Peyer's patch (tissue), 4 donors: ENCODE results near the gene URI1. TPM values are rescaled to one million over a fixed set of nuclear protein-coding genes. Genes with fewer than 3 reads are reported as not detected.

Source experiments
- DNase-seq, 3 donors: peaks; one replicate each; pipeline ENCODE4 v3.0.0-alpha.2; 2017 to 2019
- H3K27ac ChIP-seq, 4 donors: fragments of 200-600 bp; sonication (generic); one replicate each; pipeline ENCODE4 v1.5.1; 2016 to 2019
- H3K27me3 ChIP-seq, 2 donors: fragments of 200-600 bp; sonication (generic); one replicate each; pipeline ENCODE4 v1.5.1; 2019
- H3K36me3 ChIP-seq, 3 donors: fragments of 200-600 bp; sonication (generic); one replicate each; pipeline ENCODE4 v1.5.1; 2016 to 2019
- H3K4me1 ChIP-seq, 4 donors: fragments of 200-600 bp; sonication (generic); one replicate each; pipeline ENCODE4 v1.5.1; 2016 to 2019
- H3K4me3 ChIP-seq, 4 donors: fragments of 200-600 bp; sonication (generic); 1 replicate in 3 of 4; 2 replicates in 1 of 4; pipeline ENCODE4 v1.5.1; 2016 to 2019; ENCODE audit warnings: mild to moderate bottlenecking in 1 of 4
- H3K9me3 ChIP-seq, 4 donors: fragments of 200-600 bp; sonication (generic); one replicate each; pipeline ENCODE4 v1.5.1; 2016 to 2019; ENCODE audit warnings: mild to moderate bottlenecking in 1 of 4
- CTCF ChIP-seq, 6 experiments: fragments of 450-650 bp in 4 of 6; fragments of 200-600 bp in 2 of 6; sonication (generic) in 1 of 6; IDR thresholded peaks; one replicate each; pipeline ENCODE4 v1.5.1; 2017 to 2019; ENCODE audit warnings: antibody characterized with exemption in 6 of 6, mild to moderate bottlenecking in 3 of 6, moderate library complexity in 1 of 6
- POLR2A ChIP-seq, 2 donors: fragments of 450-650 bp; IDR thresholded peaks; one replicate each; pipeline ENCODE4 v1.5.1; 2017; ENCODE audit warnings: antibody characterized with exemption in 2 of 2, mild to moderate bottlenecking in 2 of 2, moderate library complexity in 2 of 2
- total RNA-seq, 4 donors: library from RNA; depleted of rRNA; stranded (reverse); fragments of >200 nt; gene quantifications; one replicate each; pipeline ENCODE4 v1.1.0, GENCODE V29; 2016

The URI1 gene
- total RNA-seq, 4 donors from 2014 or later = 28.4 to 98.2 (median 37.8) TPM

DNA sequence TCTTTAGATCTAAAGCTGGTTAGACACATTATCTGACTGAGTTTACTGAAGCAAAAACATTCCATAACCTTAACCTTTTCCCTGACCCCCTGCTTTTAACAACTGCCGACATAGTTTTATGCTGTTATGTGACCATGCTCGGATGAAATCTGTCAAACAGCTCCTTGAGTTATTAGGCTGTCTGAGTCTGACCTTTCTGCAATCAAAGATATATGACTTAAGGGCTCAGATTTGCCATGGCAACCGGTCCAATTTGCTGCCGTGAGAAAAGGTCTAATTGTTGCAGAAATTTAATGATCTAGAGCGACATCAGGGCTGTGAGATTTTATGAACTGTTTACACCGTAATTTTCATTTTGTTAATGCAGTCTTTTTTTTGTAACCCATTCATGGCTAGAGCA, 61.8 kb downstream of the URI1 start:
- H3K36me3 ChIP-seq = peaks cover 0 to 6% (median 0%) of the 10 kb centered on the region in 3 donors
- H3K27me3 ChIP-seq = no peaks in the 10 kb centered on the region
- TF ChIP-seq POLR2A (IDR thresholded peaks at IDR 0.05) (no peak), CTCF (IDR thresholded peaks at IDR 0.05) (no peak)
- no peak overlapping the region for H3K4me3 ChIP-seq
- H3K27ac ChIP-seq = no peak overlapping the region
- H3K4me1 ChIP-seq = no peaks in the 10 kb centered on the region
- no peak for DNase-seq
- H3K9me3 ChIP-seq = no peaks in the 10 kb centered on the region

DNA sequence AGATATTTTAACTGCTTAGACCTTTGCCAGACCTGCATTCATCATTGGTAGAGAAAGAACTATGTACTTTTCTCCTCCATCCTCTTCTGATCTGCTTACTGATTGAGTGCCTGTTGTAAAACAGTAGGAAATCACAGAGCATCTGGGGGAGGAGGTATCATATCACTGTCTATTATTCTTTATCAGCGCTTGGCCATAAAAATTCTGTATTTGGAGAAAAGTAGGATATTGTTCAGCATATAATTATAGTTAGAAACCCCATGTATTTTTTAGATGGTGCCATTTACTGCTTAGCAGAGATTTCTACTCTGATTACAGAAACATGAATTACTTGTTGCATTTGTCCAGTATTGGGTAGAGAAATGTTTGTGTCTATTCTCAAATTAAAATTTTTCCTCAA, 62.4 kb downstream of the URI1 start:
- Histone ChIP-seq H3K4me1 (no peaks in the 10 kb centered on the region), H3K36me3 (peaks cover 0 to 12% (median 0%) of the 10 kb centered on the region in 3 donors), H3K27me3 (no peaks in the 10 kb centered on the region), H3K9me3 (no peaks in the 10 kb centered on the region), H3K27ac (no peak overlapping the region), H3K4me3 (no peak overlapping the region)
- TF ChIP-seq POLR2A (IDR thresholded peaks at IDR 0.05) (no peak), CTCF (IDR thresholded peaks at IDR 0.05) (no peak)
- no peak for DNase-seq

- no peak overlapping the region for H3K27ac ChIP-seq
- H3K27me3 ChIP-seq = no peaks in the 10 kb centered on the region
- H3K4me3 ChIP-seq = no peak overlapping the region
- H3K4me1 ChIP-seq = no peaks in the 10 kb centered on the region
- H3K36me3 ChIP-seq = peaks cover 0 to 21% (median 0%) of the 10 kb centered on the region in 3 donors
- TF ChIP-seq POLR2A (IDR thresholded peaks at IDR 0.05) (no peak), CTCF (IDR thresholded peaks at IDR 0.05) (no peak)
- DNase-seq = no peak
- H3K9me3 ChIP-seq = no peaks in the 10 kb centered on the region
Measured at GRCh38 chr19:30006207-30006606, 64.2 kb downstream of the URI1 start.

DNA sequence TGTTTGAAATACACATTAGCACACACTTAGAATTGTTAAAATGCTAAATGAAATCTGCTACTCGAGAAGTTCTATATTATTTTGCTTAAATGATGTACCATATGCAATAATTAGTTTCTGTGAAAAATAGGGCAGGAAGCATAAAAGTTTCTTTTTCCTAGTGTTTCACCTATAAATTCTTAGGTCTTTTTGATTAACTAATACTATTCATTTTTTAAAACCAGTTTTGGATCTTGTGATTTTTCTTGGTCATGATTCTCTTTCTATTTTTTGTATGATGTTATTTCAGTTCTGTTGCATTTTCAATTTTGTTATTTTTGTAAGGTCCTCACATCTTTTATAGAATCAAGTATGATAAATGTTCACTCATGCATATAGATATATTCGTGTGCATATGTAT, 66.1 kb downstream of the URI1 start:
- no peak for DNase-seq
- no peaks in the 10 kb centered on the region for H3K27me3 ChIP-seq
- TF ChIP-seq POLR2A (IDR thresholded peaks at IDR 0.05) = no peak
- TF ChIP-seq CTCF (IDR thresholded peaks at IDR 0.05) = no peak
- H3K4me1 ChIP-seq = no peaks in the 10 kb centered on the region
- H3K36me3 ChIP-seq = peaks cover 0 to 32% (median 0%) of the 10 kb centered on the region in 3 donors
- H3K9me3 ChIP-seq = no peaks in the 10 kb centered on the region
- no peak overlapping the region for H3K4me3 ChIP-seq
- H3K27ac ChIP-seq = no peak overlapping the region

GRCh38 chr19:30009013-30009412, 67.0 kb downstream of the URI1 start:
- Histone ChIP-seq H3K4me3 (no peak overlapping the region), H3K9me3 (no peaks in the 10 kb centered on the region), H3K27ac (no peak overlapping the region), H3K27me3 (no peaks in the 10 kb centered on the region), H3K36me3 (peaks cover 0 to 32% (median 0%) of the 10 kb centered on the region in 3 donors), H3K4me1 (no peaks in the 10 kb centered on the region)
- TF ChIP-seq POLR2A (IDR thresholded peaks at IDR 0.05) (no peak), CTCF (IDR thresholded peaks at IDR 0.05) (no peak)
- no peak for DNase-seq

DNA sequence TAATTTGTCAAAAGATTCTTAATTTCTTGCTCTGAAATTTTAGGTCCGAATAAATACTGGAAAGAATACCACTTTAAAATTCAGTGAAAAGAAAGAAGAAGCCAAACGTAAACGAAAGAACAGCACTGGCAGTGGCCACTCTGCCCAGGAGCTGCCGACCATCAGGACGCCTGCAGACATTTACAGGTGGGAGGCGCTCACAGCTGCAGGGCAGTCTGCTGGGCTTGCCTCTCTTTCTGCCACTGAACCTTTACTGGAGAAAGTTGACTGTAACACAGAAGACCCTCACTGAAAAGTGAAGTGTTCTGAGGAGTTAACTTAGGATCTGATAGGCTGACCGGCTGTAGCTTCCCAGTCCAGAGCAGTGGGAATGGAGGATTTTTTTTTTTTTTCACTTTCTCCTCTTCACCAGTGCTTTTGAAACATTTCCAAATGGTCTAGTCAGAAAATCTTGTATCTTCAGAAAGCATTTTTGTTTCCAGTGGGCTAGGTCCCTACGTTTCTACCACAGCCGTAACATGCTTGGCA, 69.1 kb downstream of the URI1 start:
- Histone ChIP-seq H3K36me3 (peaks cover 0 to 32% (median 0%) of the 10 kb centered on the region in 3 donors), H3K4me3 (no peak overlapping the region), H3K27me3 (no peaks in the 10 kb centered on the region), H3K4me1 (no peaks in the 10 kb centered on the region), H3K9me3 (no peaks in the 10 kb centered on the region), H3K27ac (no peak overlapping the region)
- no peak for TF ChIP-seq POLR2A (IDR thresholded peaks at IDR 0.05)
- no peak for TF ChIP-seq CTCF (IDR thresholded peaks at IDR 0.05)
- no peak for DNase-seq
